Hematopoietic multipotent progenitor cell treated with erythropoietin and hydrocortisone succinate and interleukin-3 and kit ligand, for 15 days (in vitro differentiated cells): ENCODE data around the gene CANT1.
"Not testable (repeated sequence)": the region's sequence is repeated elsewhere in the genome, so short reads cannot be mapped to it uniquely, and the experiment has no call there.

Experiments used
- DNase-seq: peaks from one replicate; pipeline ENCODE4 v3.0.0-alpha.2; 2015; ENCODE audit warnings: low spot score

CANT1 gene

GRCh38 chr17:78959803-78960202, 49.8 kb downstream of the CANT1 start:
- DNase-seq = no peak

- no peak for DNase-seq
Observed at GRCh38 chr17:78958641-78959127, 50.9 kb downstream of the CANT1 start.

DNA sequence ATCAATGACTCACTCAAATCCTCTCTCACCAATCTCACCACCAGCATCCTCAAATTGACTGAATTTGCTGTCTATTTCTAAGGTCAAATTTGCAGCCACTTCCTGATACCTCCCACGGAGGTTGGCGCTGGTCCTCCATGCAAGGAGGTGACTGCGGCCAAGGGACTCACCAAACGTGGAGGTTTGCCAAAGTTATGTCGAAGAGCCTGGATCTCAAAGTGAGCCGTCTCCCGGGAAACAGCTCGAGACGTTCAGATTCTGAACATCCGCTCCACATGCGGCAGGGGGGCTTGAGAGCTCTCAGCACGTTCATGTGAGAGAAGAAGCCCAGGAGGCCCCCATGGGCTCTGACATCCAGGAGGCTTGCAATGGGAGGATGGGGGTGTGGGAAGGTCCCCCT, 52.4 kb downstream of the CANT1 start:
- DNase-seq = no peak

- DNase-seq = no peak
Observed at GRCh38 chr17:78956254-78956653, 53.3 kb downstream of the CANT1 start.

- DNase-seq = no peak
Observed at GRCh38 chr17:78954684-78955083, 54.9 kb downstream of the CANT1 start.

DNA sequence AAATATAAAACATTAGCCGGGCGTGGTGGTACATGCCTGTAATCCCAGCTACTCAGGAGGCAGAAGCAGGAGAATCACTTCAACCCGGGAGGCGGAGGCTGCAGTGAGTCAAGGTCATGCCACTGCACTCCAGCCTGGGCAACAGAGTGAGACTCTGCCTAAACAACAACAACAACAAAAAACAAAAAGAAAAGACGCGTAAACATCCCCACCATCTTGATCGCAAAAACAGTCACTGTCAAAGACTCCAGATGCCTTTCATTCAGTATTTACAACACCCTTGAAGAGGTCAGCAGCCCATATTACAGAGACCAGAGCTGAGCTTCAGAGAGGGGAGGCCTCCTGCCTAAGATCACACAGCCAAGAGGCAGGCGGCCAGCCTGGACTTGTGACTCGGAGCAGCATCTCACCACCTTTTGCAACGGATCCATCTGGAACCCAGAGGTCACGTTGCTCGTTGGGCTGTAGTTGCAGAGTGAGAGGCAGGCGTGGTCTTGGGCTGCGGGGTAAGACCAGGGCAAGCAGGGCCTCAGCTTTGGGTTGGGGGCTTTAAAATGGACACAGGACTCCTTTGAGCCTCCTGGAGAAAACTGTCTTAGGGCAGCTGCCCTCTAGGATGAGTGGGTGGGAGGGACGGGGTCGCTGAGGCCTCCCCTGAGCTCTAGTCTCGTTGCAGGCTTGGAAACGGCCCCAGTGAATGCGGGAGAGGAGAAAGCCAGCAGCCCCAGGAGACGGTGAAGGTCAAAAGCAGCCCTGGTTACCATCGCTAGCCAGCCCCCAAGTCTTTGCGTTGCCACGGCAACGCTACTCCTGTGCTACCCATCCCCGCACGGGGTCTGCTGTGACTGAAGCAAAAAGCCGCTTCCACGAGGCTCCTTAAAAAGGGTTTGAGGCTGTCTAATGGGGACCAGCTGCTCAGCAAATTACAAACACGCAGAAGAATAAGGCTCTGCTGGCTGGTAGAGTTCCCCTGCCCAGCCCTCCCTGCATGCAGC, 55.9 kb downstream of the CANT1 start:
- no peak for DNase-seq

GRCh38 chr17:78952706-78953105, 56.9 kb downstream of the CANT1 start:
- no peak for DNase-seq

GRCh38 chr17:78951967-78952551, 57.5 kb downstream of the CANT1 start:
- DNase-seq = no peak

DNA sequence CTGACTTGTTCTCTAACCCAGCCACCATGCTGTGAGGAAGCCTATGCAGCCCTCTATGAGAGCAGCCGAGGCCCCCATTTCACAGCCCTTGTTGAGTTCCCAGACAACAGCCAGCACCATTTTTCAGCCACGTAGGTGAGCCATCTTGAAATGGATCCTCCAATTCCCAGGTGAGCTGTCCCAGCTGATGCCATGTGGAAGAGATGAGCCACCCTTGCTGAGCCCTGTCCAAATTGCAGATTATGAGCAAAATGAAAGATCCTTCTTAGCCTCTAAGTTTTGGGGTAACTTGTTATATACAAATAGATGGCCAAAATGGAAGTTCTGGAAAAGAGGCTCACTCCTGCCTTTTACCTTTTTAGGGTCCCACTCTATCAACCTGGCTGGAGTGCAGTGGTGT, 58.7 kb downstream of the CANT1 start:
- DNase-seq = no peak

- DNase-seq = no peak
Observed at GRCh38 chr17:78947235-78948149, 62.1 kb downstream of the CANT1 start.

- DNase-seq = no peak
Observed at GRCh38 chr17:78946631-78947030, 62.9 kb downstream of the CANT1 start.

DNA sequence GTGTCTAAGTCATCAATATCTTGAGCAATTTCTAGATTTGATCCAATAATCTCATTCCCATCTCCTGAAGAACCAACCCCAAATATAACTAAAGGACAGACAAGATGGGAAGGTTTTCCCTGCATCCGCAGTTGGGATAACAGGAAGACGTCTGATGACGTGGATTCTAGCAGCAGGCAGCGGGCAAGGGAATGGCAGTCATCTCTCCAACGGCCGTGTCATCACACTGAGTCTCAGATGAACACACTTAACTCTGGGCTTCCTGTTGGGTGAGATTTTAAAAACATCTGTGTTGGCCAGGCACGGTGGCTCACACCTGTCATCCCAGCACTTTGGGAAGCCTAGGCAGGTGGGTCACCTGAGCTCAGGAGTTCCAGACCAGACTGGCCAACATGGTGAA, 63.4 kb downstream of the CANT1 start:
- DNase-seq = no peak

GRCh38 chr17:78945455-78945854, 64.1 kb downstream of the CANT1 start:
- not testable (repeated sequence) for DNase-seq

DNA sequence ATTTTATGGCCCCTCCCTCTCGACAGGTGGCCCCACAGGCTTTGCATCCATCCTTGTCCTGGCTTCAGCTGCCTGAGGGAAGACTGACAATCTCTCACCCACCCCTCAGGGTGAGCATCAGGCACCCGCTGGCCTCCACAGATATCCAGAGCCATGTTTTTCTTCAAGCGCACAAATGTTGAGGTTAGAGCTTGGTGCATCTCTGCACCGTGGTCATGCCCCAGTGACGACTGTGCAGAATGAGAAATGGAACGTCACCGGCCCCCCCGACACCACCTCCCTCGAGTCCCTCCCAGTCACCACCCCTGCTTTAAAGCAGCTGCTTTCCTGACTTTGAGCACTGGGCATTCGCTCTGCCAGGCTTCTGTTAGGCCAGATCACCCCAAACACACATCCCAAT, 64.6 kb downstream of the CANT1 start:
- no peak for DNase-seq

- no peak for DNase-seq
Observed at GRCh38 chr17:78944026-78944425, 65.5 kb downstream of the CANT1 start.
